HG03571 (cell line): Measurements from ENCODE around the gene NKAPD1.
"Not testable (repeated sequence)": the region's sequence is repeated elsewhere in the genome, so short reads cannot be mapped to it uniquely, and the experiment has no call there.

Experiments used
- ATAC-seq: cut with Tn5 transposase; IDR thresholded peaks from one replicate; pipeline ENCODE4 v1.9.1; 2021; ENCODE audit not compliant: unreplicated experiment

The NKAPD1 gene

GRCh38 chr11:112073941-112074811 lies at the start of gene NKAPD1, which contains the start of gene PIH1D2:
TSS of gene NKAPD1 (plus strand) at chr11:112074299. CDS start at chr11:112075575, 1,276 bp downstream.
TSS of gene PIH1D2 (minus strand) at chr11:112074017. CDS start at chr11:112073174, 843 bp downstream.
- peak; percentile 87 for ATAC-seq

- ATAC-seq = peak; percentile 70
Measured at GRCh38 chr11:112024773-112025678, 49.1 kb upstream of the NKAPD1 start, which contains the start of gene DLAT. TSS of gene DLAT (plus strand) at chr11:112025408. CDS start at chr11:112025473, 65 bp downstream.

GRCh38 chr11:112025707-112026106 lies 48.4 kb upstream of the NKAPD1 start:
- no peak for ATAC-seq

GRCh38 chr11:112026784-112027410 lies 47.2 kb upstream of the NKAPD1 start:
- not testable (repeated sequence) for ATAC-seq

DNA sequence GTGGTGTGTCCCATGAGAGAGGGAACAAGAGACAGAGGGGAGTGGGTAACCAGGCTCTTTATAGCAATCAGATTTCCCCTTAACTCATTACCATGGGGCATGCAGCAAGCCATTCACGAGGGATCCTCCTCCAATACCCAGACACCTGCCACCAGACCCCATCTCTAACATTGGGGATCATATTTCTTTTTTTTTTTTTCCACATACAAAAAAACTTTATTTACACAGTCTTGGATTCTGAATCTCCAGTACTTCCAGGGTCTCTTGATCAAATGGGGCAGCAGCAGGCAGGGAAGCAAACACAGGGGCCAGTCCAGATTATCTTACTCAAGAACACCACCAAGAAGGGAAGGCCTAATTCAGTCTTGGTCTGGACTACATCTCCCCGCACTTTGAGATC lies 44.6 kb upstream of the NKAPD1 start:
- no peak for ATAC-seq

GRCh38 chr11:112033902-112034301 lies 40.2 kb upstream of the NKAPD1 start:
- ATAC-seq = no peak

DNA sequence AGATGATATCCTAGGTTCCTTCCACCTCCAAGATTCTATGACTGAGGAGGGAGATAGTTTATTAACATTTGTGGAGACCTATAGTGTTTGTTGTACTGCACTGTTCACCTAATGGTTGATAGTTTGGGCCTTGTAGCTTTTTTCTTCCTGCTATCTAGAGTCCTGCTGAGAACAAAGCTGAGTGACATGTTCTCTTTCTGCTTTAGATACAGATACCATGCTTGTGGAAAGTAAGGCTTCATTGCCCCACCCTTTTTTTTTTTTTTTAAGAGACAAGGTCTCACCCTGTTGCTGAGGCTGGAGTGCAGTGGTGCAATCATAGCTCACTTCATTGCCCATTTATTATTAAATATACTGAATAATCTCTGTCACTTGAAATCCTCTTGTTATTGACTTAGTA lies 36.6 kb upstream of the NKAPD1 start:
- no peak for ATAC-seq

DNA sequence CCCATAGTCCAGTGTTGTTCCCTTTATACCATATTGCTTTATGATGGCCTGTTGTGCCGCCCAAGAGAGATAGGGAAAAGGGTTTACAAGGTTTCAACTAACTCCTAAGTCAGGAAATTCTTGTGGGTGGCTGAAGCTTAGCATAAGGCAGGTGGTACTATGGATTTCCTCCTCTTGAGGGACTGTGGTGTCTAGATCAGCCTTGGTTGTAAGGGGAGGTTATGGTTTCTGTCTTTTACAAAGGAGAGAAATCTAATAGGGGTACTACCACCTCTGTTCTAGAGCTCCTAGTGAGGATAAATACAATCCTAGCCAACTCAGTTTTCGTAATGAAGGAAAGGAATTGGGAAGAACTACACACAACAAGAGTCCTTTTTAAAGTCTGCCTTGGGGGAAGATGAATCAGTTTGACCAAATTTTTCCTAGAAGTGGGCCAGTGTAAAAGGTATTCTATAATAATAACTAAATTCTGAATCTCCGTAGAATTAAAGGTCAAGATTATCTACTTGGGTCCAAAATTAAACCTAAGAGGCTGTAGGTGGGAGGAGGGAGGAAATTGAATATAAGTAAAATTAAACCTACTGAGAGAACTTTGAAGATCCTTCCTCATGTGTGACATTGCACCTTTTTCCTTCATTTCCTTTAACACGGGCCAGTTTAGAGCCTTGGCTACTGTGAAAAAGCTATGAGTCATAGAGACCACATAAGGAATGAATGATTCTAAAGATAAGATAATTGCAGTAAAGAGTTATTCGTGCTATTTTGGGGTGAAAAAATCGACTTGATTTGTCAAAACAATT lies 31.7 kb upstream of the NKAPD1 start:
- no peak for ATAC-seq

DNA sequence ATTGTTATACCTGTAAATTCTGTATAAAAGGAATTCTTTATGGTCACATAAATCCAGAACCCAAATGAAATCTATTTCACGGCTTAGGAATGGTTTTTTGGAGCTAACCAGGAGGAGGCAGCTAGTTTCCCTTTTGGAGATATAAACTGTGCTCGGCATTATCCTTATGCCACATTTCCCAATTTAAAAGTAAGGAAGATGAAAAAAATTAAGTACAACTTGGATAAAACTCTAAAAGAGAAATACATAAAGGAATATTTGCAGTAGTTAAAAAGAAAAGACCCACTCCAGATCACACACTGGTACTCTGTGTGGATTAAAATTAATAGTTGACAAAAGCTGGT lies 31.2 kb upstream of the NKAPD1 start:
- ATAC-seq = no peak

- ATAC-seq = no peak
Measured at GRCh38 chr11:112044961-112045360, 29.1 kb upstream of the NKAPD1 start.

- ATAC-seq = not testable (repeated sequence)
Measured at GRCh38 chr11:112046647-112047046, 27.5 kb upstream of the NKAPD1 start.

DNA sequence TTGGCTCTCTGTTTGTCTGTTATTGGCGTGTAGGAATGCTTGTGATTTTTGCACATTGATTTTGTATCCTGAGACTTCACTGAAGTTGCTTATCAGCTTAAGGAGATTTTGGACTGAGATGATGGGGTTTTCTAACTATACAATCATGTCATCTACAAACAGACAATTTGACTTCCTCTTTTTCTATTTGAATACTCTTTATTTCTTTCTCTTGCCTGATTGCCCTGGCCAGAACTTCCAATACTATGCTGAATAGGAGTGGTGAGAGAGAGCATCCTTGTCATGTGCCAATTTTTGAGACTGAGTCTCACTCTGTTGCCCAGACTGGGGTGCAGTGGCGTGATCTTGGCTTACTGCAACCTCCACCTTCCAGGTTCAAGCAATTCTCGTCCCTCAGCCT lies 25.8 kb upstream of the NKAPD1 start:
- ATAC-seq = not testable (repeated sequence)

DNA sequence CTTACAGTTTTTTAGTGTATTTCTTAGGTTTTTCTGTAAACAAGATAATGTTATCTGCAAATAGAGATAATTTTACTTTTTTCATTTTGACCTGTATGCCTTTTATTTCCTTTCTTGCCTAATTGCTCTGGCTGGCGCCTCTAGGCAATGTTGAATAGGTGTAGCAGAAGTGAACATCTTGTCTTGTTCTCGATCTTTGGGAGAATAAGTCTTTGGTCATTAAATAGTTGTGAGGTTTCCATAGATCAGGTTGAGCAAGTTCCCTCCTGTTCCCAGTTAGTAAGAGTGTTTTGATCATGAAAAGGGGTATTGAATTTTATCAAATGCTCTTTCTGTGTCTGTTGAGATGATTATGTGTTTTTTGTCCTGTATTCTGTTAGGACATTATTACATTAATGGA lies 24.3 kb upstream of the NKAPD1 start:
- no peak for ATAC-seq

GRCh38 chr11:112050721-112051120 lies 23.4 kb upstream of the NKAPD1 start:
- ATAC-seq = peak; percentile 69

GRCh38 chr11:112051768-112052167 lies 22.3 kb upstream of the NKAPD1 start:
- ATAC-seq = no peak

DNA sequence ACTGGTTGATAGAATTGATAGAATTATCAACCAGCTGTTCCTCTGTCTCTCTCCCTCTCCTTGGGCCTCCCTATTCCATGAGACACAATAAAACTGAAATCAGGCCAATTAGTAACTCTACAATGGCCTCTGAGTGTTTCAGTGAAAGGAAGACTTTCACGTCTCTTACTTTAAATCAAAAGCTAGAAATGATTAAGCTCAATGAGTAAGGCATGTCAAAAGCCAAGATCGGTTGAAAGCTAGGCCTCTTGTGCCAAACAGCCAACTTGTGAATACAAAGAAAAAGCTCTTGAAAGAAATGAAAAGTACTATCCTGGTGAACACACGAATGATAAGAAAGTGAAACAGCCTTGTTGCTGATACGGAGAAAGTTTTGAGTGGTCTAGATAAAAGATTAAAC lies 16.9 kb upstream of the NKAPD1 start:
- no peak for ATAC-seq

GRCh38 chr11:112058103-112058502 lies 16.0 kb upstream of the NKAPD1 start:
- no peak for ATAC-seq

DNA sequence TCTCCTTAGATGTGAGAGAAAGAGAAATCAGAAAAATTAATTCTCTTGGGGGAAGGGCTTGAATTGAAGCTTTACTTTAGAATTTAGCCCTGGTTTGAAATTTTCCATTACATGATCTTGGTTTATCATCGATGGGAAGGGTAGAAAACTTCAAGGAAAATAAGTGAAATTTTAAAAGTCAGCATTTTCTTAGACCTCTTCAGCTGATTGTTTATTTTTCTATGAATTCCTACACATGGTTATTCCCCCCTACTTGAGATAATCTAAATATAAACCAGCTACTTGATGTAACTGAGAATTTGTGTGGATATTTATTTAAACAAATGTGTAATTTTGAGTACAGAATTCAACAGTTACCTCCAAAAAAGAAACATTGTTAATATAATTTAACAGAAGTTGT lies 11.2 kb upstream of the NKAPD1 start:
- ATAC-seq = no peak

DNA sequence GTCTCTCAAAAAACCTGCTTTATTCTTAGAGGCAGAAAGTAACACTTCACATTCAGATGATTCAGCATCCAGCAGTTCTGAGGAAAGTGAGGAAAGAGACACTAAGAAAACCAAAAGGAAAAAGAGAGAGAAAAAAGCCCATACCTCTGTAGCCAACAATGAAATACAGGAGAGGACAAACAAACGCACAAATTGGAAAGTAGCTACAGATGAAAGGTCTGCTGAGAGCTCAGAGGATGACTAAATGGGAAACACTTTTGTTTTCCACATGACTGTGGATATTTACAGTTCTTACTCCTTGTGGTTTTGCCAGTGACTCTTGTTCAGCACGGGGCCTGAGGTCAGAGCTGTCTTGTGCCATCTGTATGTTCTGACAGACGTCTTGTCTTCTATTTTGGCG lies 8.6 kb downstream of the NKAPD1 start:
- no peak for ATAC-seq

GRCh38 chr11:112085822-112086421 lies 11.8 kb downstream of the NKAPD1 start:
- peak; percentile 25 for ATAC-seq
